Measurements from ENCODE around the gene COL2A1. TPM values are rescaled to one million over a fixed set of nuclear protein-coding genes. Genes with fewer than 3 reads are reported as not detected.

Gene COL2A1
- total RNA-seq, 1 experiment from 2014 or later = 0.12 TPM

- Mint-ChIP-seq H3K9me3 (ENCODE audit: unreplicated experiment) (no peaks in the 10 kb centered on the region), H3K4me1 (ENCODE audit: insufficient read depth, unreplicated experiment) (peaks cover 21% of the 10 kb centered on the region), H3K36me3 (ENCODE audit: insufficient read depth, unreplicated experiment) (no peaks in the 10 kb centered on the region), H3K27me3 (ENCODE audit: insufficient read depth, unreplicated experiment) (no peaks in the 10 kb centered on the region), H3K4me3 (ENCODE audit: unreplicated experiment) (no peak overlapping the region), H3K27ac (ENCODE audit: low read depth, unreplicated experiment) (no peak overlapping the region)
- BruUV-seq (replicated peaks) = no TSS peak
- POLR2A ChIA-PET = no interaction called here
- CTCF ChIA-PET = interaction anchor here (0.7 kb wide), 1 partner anchor 339 kb away, joined by 3 read pairs; no protein-coding TSS in a partner anchor
- intact Hi-C loops (cut with micrococcal nuclease) = no loop called here
- TF ChIP-seq CTCF (IDR thresholded peaks at IDR 0.05; ENCODE audit: unreplicated experiment) = no peak
- no peak for DNase-seq (ENCODE audit: unreplicated experiment)
These were observed 61.6 kb downstream of the COL2A1 start for GRCh38 chr12:47942614-47943225.

- no peak for DNase-seq (ENCODE audit: unreplicated experiment)
- BruUV-seq (replicated peaks) = no TSS peak
- intact Hi-C loops (cut with micrococcal nuclease) = no loop called here
- Mint-ChIP-seq H3K27ac (ENCODE audit: low read depth, unreplicated experiment) (no peak overlapping the region), H3K36me3 (ENCODE audit: insufficient read depth, unreplicated experiment) (no peaks in the 10 kb centered on the region), H3K4me1 (ENCODE audit: insufficient read depth, unreplicated experiment) (peaks cover 20% of the 10 kb centered on the region), H3K4me3 (ENCODE audit: unreplicated experiment) (no peak overlapping the region), H3K27me3 (ENCODE audit: insufficient read depth, unreplicated experiment) (no peaks in the 10 kb centered on the region), H3K9me3 (ENCODE audit: unreplicated experiment) (no peaks in the 10 kb centered on the region)
- ChIA-PET POLR2A (interaction anchor here (0.6 kb wide), 1 partner anchor 123 kb away, joined by 3 read pairs; no protein-coding TSS in a partner anchor), CTCF (interaction anchor here (0.7 kb wide), 1 partner anchor 338 kb away, joined by 3 read pairs; no protein-coding TSS in a partner anchor)
- TF ChIP-seq CTCF (IDR thresholded peaks at IDR 0.05; ENCODE audit: unreplicated experiment) = no peak
These were observed 62.2 kb downstream of the COL2A1 start for GRCh38 chr12:47941871-47942613.

- intact Hi-C loops (cut with micrococcal nuclease) = no loop called here
- Mint-ChIP-seq H3K27me3 (ENCODE audit: insufficient read depth, unreplicated experiment) (no peaks in the 10 kb centered on the region), H3K27ac (ENCODE audit: low read depth, unreplicated experiment) (no peak overlapping the region), H3K4me1 (ENCODE audit: insufficient read depth, unreplicated experiment) (peaks cover 14% of the 10 kb centered on the region), H3K9me3 (ENCODE audit: unreplicated experiment) (no peaks in the 10 kb centered on the region), H3K36me3 (ENCODE audit: insufficient read depth, unreplicated experiment) (no peaks in the 10 kb centered on the region), H3K4me3 (ENCODE audit: unreplicated experiment) (no peak overlapping the region)
- ChIA-PET CTCF (interaction anchor here (0.8 kb wide), 1 partner anchor 23 kb away, joined by 3 read pairs; no protein-coding TSS in a partner anchor), POLR2A (interaction anchor here (0.6 to 0.7 kb wide), 2 partner anchors 29 to 122 kb away, joined by 3 read pairs; no protein-coding TSS in a partner anchor)
- no peak for TF ChIP-seq CTCF (IDR thresholded peaks at IDR 0.05; ENCODE audit: unreplicated experiment)
- no TSS peak for BruUV-seq (replicated peaks)
- DNase-seq (ENCODE audit: unreplicated experiment) = no peak
These were observed 62.8 kb downstream of the COL2A1 start for GRCh38 chr12:47941475-47941780.

- intact Hi-C loops (cut with micrococcal nuclease) = no loop called here
- no peak for DNase-seq (ENCODE audit: unreplicated experiment)
- H3K4me3 Mint-ChIP-seq (ENCODE audit: unreplicated experiment) = no peak overlapping the region
- no peaks in the 10 kb centered on the region for H3K27me3 Mint-ChIP-seq (ENCODE audit: insufficient read depth, unreplicated experiment)
- H3K27ac Mint-ChIP-seq (ENCODE audit: low read depth, unreplicated experiment) = no peak overlapping the region
- H3K9me3 Mint-ChIP-seq (ENCODE audit: unreplicated experiment) = no peaks in the 10 kb centered on the region
- CTCF ChIA-PET = interaction anchor here (0.8 kb wide), 2 partner anchors 9 to 23 kb away, joined by 3 read pairs; no protein-coding TSS in a partner anchor
- TF ChIP-seq CTCF (IDR thresholded peaks at IDR 0.05; ENCODE audit: unreplicated experiment) = no peak
- no peaks in the 10 kb centered on the region for H3K36me3 Mint-ChIP-seq (ENCODE audit: insufficient read depth, unreplicated experiment)
- peaks cover 9% of the 10 kb centered on the region for H3K4me1 Mint-ChIP-seq (ENCODE audit: insufficient read depth, unreplicated experiment)
- POLR2A ChIA-PET = interaction anchor here (0.6 to 0.7 kb wide), 2 partner anchors 28 to 122 kb away, joined by 3 read pairs; no protein-coding TSS in a partner anchor
- no TSS peak for BruUV-seq (replicated peaks)
These were observed 63.4 kb downstream of the COL2A1 start for GRCh38 chr12:47940773-47941474.

Data from MCF 10A (cell line).